ENCODE results near the gene SERPINC1. TPM values are rescaled to one million over a fixed set of nuclear protein-coding genes. Genes with fewer than 3 reads are reported as not detected.

SERPINC1 gene
- total RNA-seq, 4 donors from 2014 or later = not detected

DNA sequence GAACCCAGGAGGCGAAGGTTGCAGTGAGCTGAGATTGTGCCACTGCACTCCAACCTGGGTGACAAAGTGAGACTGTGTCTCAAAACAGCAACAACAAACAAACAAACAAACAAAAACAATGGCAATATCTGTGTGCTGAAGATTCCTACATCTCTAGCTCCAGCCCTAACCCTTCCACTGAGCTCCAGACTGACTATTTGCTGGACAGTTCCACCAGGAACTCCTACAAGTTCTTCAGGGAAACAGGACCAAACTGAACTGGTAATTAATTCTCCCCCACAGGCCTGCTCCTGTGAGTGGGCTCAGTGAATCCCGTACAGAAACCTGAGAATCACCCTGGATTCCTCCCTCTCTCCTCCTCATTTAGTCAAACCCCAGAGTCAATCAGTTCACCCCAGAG, 1.5 kb downstream of the SERPINC1 start:
- H3K27me3 ChIP-seq = no peaks in the 10 kb centered on the region
- no peak overlapping the region for H3K4me3 ChIP-seq
- H3K27ac ChIP-seq (replicated peaks in 1 of 4) = no peak overlapping the region
- H3K36me3 ChIP-seq = no peaks in the 10 kb centered on the region
- WGBS = 75% methylated on average over 2 of the region's 2 CpGs
- TF ChIP-seq EP300 (IDR thresholded peaks at IDR 0.05) = no peak
- TF ChIP-seq, protein P1, sequence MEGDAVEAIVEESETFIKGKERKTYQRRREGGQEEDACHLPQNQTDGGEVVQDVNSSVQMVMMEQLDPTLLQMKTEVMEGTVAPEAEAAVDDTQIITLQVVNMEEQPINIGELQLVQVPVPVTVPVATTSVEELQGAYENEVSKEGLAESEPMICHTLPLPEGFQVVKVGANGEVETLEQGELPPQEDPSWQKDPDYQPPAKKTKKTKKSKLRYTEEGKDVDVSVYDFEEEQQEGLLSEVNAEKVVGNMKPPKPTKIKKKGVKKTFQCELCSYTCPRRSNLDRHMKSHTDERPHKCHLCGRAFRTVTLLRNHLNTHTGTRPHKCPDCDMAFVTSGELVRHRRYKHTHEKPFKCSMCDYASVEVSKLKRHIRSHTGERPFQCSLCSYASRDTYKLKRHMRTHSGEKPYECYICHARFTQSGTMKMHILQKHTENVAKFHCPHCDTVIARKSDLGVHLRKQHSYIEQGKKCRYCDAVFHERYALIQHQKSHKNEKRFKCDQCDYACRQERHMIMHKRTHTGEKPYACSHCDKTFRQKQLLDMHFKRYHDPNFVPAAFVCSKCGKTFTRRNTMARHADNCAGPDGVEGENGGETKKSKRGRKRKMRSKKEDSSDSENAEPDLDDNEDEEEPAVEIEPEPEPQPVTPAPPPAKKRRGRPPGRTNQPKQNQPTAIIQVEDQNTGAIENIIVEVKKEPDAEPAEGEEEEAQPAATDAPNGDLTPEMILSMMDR (IDR thresholded peaks at IDR 0.05) = no peak
- H3K9me3 ChIP-seq = no peaks in the 10 kb centered on the region
- intact Hi-C loops (cut with DNase I) = no loop called here
- DNase-seq (ENCODE audit: extremely low spot score) = no peak
- no peaks in the 10 kb centered on the region for H3K4me1 ChIP-seq

DNA sequence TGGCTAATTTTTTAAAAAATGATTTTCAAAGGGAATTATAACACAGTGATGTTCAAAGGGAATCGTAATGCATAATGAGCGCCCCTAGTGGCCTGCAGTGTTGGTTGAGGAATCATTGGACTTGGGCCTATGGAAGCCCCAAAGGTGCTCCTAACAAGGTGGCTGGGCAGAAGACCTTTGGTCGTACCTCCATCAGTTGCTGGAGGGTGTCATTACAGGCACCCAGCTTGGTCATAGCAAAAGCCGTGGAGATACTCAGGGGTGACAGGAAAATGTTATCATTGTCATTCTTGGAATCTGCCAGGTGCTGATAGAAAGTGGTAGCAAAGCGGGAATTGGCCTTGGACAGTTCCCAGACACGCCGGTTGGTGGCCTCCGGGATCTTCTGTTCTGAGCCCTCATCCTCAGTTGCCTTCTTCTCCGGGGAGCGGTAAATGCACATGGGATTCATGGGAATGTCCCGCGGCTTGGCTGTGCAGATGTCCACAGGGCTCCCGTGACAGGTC, 2.7 kb downstream of the SERPINC1 start:
- no peak for DNase-seq (ENCODE audit: extremely low spot score)
- Histone ChIP-seq H3K9me3 (no peaks in the 10 kb centered on the region), H3K4me1 (no peaks in the 10 kb centered on the region), H3K27ac (replicated peaks in 1 of 4) (no peak overlapping the region), H3K27me3 (no peaks in the 10 kb centered on the region), H3K4me3 (no peak overlapping the region), H3K36me3 (peaks cover 0 to 4% (median 0%) of the 10 kb centered on the region in 4 donors)
- TF ChIP-seq EP300 (IDR thresholded peaks at IDR 0.05) = no peak
- no peak for TF ChIP-seq POLR2A (IDR thresholded peaks at IDR 0.05; ENCODE audit: low read depth)
- TF ChIP-seq, protein P1 (IDR thresholded peaks at IDR 0.05) = peak in 1 of 3 experiments; percentile 26
- TF ChIP-seq POLR2AphosphoS5 (IDR thresholded peaks at IDR 0.05) = no peak
- intact Hi-C loops (cut with DNase I) = no loop called here
- 87% methylated on average over 12 of the region's 13 CpGs for WGBS

DNA sequence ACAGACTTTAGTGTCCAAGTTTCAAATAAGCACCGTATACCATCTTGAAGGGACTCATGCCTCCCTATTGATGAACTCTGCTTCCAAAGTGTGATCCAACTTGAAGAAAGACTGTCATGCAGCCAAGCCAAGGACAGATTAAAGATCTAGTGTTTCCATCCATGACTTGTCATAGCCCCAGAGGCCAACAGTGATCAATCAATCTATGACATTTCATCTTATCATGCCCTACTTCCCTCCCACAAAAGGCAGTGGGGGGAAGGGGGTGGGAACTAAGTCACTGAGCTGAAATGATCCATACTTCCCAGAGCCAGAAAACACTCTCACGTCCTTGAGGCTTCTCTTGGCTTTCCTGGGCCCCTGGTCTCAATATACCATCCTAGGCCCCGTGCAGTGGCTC, 4.0 kb downstream of the SERPINC1 start:
- H3K4me1 ChIP-seq = no peaks in the 10 kb centered on the region
- TF ChIP-seq POLR2A (IDR thresholded peaks at IDR 0.05; ENCODE audit: low read depth) = no peak
- TF ChIP-seq, protein P1 (IDR thresholded peaks at IDR 0.05) = no peak
- no peak for TF ChIP-seq POLR2AphosphoS5 (IDR thresholded peaks at IDR 0.05)
- no peak for TF ChIP-seq EP300 (IDR thresholded peaks at IDR 0.05)
- no peak for DNase-seq (ENCODE audit: extremely low spot score)
- H3K36me3 ChIP-seq = peaks cover 0 to 6% (median 0%) of the 10 kb centered on the region in 4 donors
- H3K9me3 ChIP-seq = no peaks in the 10 kb centered on the region
- H3K27ac ChIP-seq (replicated peaks in 1 of 4) = no peak overlapping the region
- no peak overlapping the region for H3K4me3 ChIP-seq
- no peaks in the 10 kb centered on the region for H3K27me3 ChIP-seq
- WGBS = 83% methylated on average over 3 of the region's 3 CpGs
- intact Hi-C loops (cut with DNase I) = no loop called here

DNA sequence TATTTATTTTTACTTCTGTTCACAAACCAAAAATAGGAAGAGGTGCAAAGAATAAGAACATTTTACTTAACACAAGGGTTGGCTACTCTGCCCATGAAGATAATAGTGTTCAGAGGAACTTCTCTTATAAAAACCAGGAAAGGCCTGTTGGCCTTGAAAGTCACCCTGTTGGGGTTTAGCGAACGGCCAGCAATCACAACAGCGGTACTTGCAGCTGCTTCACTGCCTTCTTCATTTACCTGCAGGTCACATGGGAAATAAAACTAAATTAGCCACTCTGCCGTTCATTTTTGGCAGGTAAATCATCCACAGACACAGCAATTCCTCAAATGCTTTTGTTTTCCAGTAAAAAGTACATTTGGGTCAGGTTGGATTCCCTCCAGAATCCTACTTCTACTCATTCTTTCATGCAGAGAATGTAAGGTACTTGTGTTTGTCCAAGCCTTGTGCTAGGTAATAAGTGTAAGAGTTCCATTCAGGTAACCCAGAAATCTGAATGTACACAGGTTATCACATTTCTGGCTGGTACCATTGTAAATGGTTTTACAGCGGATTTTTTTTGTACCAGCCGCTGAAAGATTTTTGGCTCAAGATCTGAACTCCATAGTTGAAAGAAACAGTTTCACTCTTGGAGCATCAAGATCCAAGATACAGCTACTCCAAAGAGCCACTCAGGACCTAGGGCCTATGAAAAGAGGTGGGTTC, 13.1 kb downstream of the SERPINC1 start:
- intact Hi-C loops (cut with DNase I) = no loop called here
- WGBS = 81% methylated on average over 6 of the region's 6 CpGs
- Histone ChIP-seq H3K36me3 (no peaks in the 10 kb centered on the region), H3K27ac (replicated peaks in 1 of 4) (no peak overlapping the region), H3K27me3 (no peaks in the 10 kb centered on the region), H3K9me3 (no peaks in the 10 kb centered on the region), H3K4me1 (no peaks in the 10 kb centered on the region), H3K4me3 (no peak overlapping the region)
- no peak for DNase-seq (ENCODE audit: extremely low spot score)
- no peak for TF ChIP-seq POLR2AphosphoS5 (IDR thresholded peaks at IDR 0.05)

DNA sequence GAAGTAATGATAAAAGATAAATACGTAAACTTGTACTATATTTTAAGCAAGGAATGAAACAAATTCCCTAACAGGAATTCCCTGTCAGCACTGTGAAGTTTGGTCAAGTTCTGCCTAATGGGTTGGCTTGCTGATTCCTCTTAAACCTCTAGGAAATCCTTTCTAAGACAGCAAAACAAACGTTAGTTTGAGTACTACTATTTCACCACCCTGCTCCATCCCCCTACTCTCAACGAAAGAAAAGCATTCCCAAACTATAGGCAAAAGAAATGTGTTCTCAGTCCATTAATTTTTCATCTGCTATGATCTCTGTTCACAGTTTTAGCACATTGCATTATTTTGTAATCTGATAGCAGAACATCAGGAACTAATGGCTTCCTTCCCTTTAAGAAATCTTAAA, 16.1 kb downstream of the SERPINC1 start:
- H3K27ac ChIP-seq (replicated peaks in 1 of 4) = no peak overlapping the region

More for the DNA sequence above, 16.1 kb downstream of the SERPINC1 start:
- H3K27me3 ChIP-seq = no peaks in the 10 kb centered on the region
- 74% methylated on average over 3 of the region's 3 CpGs for WGBS
- no peaks in the 10 kb centered on the region for H3K36me3 ChIP-seq
- no peaks in the 10 kb centered on the region for H3K4me1 ChIP-seq
- no peaks in the 10 kb centered on the region for H3K9me3 ChIP-seq
- intact Hi-C loops (cut with DNase I) = no loop called here
- TF ChIP-seq, protein P1 (IDR thresholded peaks at IDR 0.05) = no peak
- no peak for TF ChIP-seq POLR2A (IDR thresholded peaks at IDR 0.05; ENCODE audit: low read depth)
- TF ChIP-seq POLR2AphosphoS5 (IDR thresholded peaks at IDR 0.05) = no peak
- TF ChIP-seq EP300 (IDR thresholded peaks at IDR 0.05) = no peak
- DNase-seq (ENCODE audit: extremely low spot score) = no peak
- H3K4me3 ChIP-seq = no peak overlapping the region
